KMS-11 (cell line): ENCODE data around the gene TLK2.

Source experiments
- H2AFZ ChIP-seq: fragments of 200-600 bp; sonication (generic); 2 replicates; pipeline ENCODE4 v1.6.1; 2016; ENCODE audit warnings: antibody characterized with exemption, mixed run types, low read depth
- H3K27ac ChIP-seq: fragments of 200-600 bp; sonication (generic); 2 replicates; pipeline ENCODE4 v1.6.1; 2016; ENCODE audit warnings: mild to moderate bottlenecking, mixed run types
- H3K27me3 ChIP-seq: fragments of 200-600 bp; sonication (generic); 2 replicates; pipeline ENCODE4 v1.6.1; 2017; ENCODE audit warnings: mild to moderate bottlenecking, low read depth, mixed run types, moderate library complexity; ENCODE audit not compliant: insufficient read depth
- H3K36me3 ChIP-seq: fragments of 200-600 bp; sonication (generic); 2 replicates; pipeline ENCODE4 v1.6.1; 2017; ENCODE audit warnings: mild to moderate bottlenecking, mixed run types; ENCODE audit not compliant: insufficient read depth
- H3K4me1 ChIP-seq: fragments of 200-600 bp; sonication (generic); 2 replicates; pipeline ENCODE4 v1.6.1; 2016; ENCODE audit warnings: mild to moderate bottlenecking, low read depth, mixed run types; ENCODE audit not compliant: poor library complexity, severe bottlenecking
- H3K4me2 ChIP-seq: fragments of 200-600 bp; sonication (generic); 2 replicates; pipeline ENCODE4 v1.7.0; 2016; ENCODE audit warnings: mild to moderate bottlenecking, mixed run types
- H3K4me3 ChIP-seq: fragments of 200-600 bp; sonication (generic); IDR thresholded peaks from 2 replicates; pipeline ENCODE4 v1.6.1; 2017; ENCODE audit warnings: low read depth, low read length, mixed read lengths; ENCODE audit not compliant: insufficient read depth
- H3K79me2 ChIP-seq: fragments of 200-600 bp; sonication (generic); 2 replicates; pipeline ENCODE4 v1.6.1; 2016; ENCODE audit warnings: low read depth, mixed run types; ENCODE audit not compliant: insufficient read depth
- H3K9ac ChIP-seq: fragments of 200-600 bp; sonication (generic); 2 replicates; pipeline ENCODE4 v1.6.1; 2016; ENCODE audit warnings: mild to moderate bottlenecking, mixed run types
- H4K20me1 ChIP-seq: fragments of 200-600 bp; sonication (generic); 2 replicates; pipeline ENCODE4 v1.6.1; 2016; ENCODE audit warnings: mild to moderate bottlenecking, mixed run types; ENCODE audit not compliant: insufficient read depth
- CTCF ChIP-seq: fragments of 200-600 bp; sonication (generic); conservative IDR thresholded peaks from 2 replicates; pipeline ENCODE4 v1.6.1; 2017; ENCODE audit warnings: low read depth, mild to moderate bottlenecking, antibody characterized with exemption, low read length, moderate library complexity, mixed read lengths

TLK2 gene

DNA sequence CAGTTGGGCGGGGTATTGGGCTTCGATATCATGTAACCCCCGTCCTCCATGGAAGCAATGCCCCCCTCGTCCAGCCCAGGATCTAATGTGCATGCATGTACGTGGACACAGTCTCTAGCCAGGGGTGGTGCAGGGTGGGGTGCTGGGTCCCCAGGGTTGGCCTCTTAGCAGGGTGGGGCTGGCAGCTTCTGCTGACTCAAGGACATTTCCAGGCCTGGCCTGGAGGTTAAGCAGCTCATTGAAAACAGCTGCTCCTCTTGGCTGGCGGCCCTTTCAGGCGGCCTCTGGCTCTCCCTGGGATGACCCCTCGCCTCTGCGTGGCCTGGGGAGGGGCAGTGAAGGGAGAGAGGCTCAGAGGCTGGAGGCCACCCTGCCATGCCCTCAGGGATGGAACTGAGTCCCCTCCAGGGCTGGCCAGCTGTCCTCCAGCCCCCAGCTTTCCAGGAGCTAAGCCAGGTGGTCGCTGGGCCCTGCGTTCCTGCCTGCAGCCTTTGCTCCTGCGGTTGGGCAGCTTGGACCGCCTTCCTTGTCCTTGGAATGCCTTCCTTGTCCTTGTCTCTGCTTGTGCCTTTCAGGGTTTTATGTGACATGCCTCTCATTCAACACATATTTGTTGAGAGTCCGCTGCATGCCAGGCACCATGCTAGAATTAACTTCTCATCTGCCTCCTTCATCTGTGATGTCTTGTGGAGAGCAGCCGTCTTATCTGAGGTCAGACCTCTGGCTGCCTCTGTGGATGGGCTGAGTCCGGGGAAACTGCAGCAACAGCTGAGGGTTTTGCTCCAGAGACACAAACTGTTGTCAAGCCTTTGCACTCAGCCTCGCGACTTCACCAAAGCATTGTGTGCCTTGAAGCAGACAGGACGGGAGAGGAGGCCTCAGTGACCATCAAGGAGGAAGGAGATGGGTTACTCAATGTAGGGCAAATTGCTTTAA is 175.5 kb downstream of the TLK2 start:
- Histone ChIP-seq H3K9ac (no peak overlapping the region), H3K36me3 (no peaks in the 10 kb centered on the region), H3K4me3 (no peak overlapping the region), H3K4me1 (peaks cover 23% of the 10 kb centered on the region), H3K27me3 (no peaks in the 10 kb centered on the region), H3K27ac (no peak overlapping the region), H2AFZ (no peak overlapping the region), H3K4me2 (no peak overlapping the region; the same call in 1 of the 2 replicates), H3K79me2 (no peaks in the 10 kb centered on the region), H4K20me1 (no peaks in the 10 kb centered on the region)
- TF ChIP-seq CTCF = no peak

DNA sequence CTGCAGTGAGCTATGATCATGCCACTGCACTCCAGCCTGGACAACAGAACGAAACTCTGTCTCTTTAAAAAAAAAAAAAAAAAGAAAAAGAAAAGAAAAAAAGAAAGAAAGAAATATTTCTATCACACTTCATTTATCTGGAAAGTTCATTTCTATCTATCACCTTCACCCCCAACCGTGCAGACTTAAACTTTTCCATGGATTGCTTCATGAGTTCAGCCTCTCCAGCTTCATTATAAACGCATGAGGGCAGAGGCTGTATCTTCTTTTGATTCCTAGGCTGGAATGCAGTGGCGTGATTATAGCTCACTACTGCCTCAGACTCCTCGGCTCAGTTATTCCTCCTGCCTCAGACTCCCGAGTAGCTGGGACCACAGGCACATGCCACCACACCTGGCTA is 177.0 kb downstream of the TLK2 start:
- Histone ChIP-seq H3K79me2 (no peaks in the 10 kb centered on the region), H3K27me3 (no peaks in the 10 kb centered on the region), H3K36me3 (no peaks in the 10 kb centered on the region), H3K9ac (no peak overlapping the region), H3K4me3 (no peak overlapping the region), H3K4me2 (no peak overlapping the region), H3K27ac (no peak overlapping the region), H4K20me1 (no peaks in the 10 kb centered on the region), H2AFZ (no peak overlapping the region), H3K4me1 (peaks cover 23% of the 10 kb centered on the region)
- no peak for TF ChIP-seq CTCF

DNA sequence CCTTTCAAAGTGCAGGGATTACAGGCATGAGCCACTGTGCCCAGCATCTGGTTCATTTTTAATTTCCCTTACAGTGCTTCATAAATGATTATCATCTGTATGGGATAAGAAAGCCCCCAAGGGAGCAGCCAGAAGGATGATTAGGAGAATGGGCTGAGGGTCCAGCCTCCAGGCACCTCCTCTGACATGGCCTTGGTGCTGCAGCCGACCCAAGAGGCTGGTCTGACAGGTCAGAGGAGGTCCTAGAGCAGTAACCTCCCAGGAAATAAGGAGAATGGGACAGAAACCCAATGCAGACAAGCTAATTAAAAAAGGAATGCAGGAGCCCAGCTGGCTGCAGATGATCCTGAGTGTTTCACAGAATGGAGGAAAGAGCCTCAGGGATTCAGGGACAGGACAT is 177.8 kb downstream of the TLK2 start:
- Histone ChIP-seq H4K20me1 (no peaks in the 10 kb centered on the region), H3K4me1 (peaks cover 19% of the 10 kb centered on the region), H3K79me2 (no peaks in the 10 kb centered on the region), H3K9ac (no peak overlapping the region), H3K27me3 (no peaks in the 10 kb centered on the region), H3K4me3 (no peak overlapping the region), H3K4me2 (no peak overlapping the region), H3K27ac (no peak overlapping the region), H2AFZ (no peak overlapping the region), H3K36me3 (no peaks in the 10 kb centered on the region)
- TF ChIP-seq CTCF = no peak

GRCh38 chr17:62657145-62657665 is 178.6 kb downstream of the TLK2 start:
- H3K36me3 ChIP-seq = no peaks in the 10 kb centered on the region
- peaks cover 12% of the 10 kb centered on the region for H3K4me1 ChIP-seq
- H3K9ac ChIP-seq = no peak overlapping the region
- H3K27ac ChIP-seq = no peak overlapping the region
- H2AFZ ChIP-seq = no peak overlapping the region
- no peaks in the 10 kb centered on the region for H3K27me3 ChIP-seq
- no peaks in the 10 kb centered on the region for H3K79me2 ChIP-seq
- no peaks in the 10 kb centered on the region for H4K20me1 ChIP-seq
- no peak for TF ChIP-seq CTCF
- H3K4me2 ChIP-seq = no peak overlapping the region
- no peak overlapping the region for H3K4me3 ChIP-seq
